Left lung (tissue), 10 donors: Measurements from ENCODE around the gene TRPV5. TPM values are rescaled to one million over a fixed set of nuclear protein-coding genes. Genes with fewer than 3 reads are reported as not detected.

Source experiments
- ATAC-seq: fragments of 200-7000 bp; cut with Tn5 transposase; one replicate; pipeline ENCODE4 v1.9.1; 2020; ENCODE audit warnings: moderate library complexity
- DNase-seq, 4 donors: peaks; one replicate each; pipeline ENCODE4 v3.0.0-alpha.2; 2013 to 2020
- H3K27ac ChIP-seq, 2 donors: fragments of 200-600 bp; sonication (generic) in 1 of 2; one replicate each; pipeline versions ENCODE4 v1.5.0 to v1.8.0; 2020 to 2021
- H3K27me3 ChIP-seq, 2 donors: fragments of 200-600 bp; sonication (generic) in 1 of 2; one replicate each; pipeline versions ENCODE4 v1.5.0 to v1.8.0; 2020 to 2021
- H3K36me3 ChIP-seq, 2 donors: fragments of 200-600 bp; sonication (generic) in 1 of 2; one replicate each; pipeline versions ENCODE4 v1.5.0 to v1.8.0; 2020 to 2021
- H3K4me1 ChIP-seq, 2 donors: fragments of 200-600 bp; one replicate each; pipeline ENCODE4 v1.8.0; 2021
- H3K4me3 ChIP-seq, 2 donors: fragments of 200-600 bp; sonication (generic) in 1 of 2; one replicate each; pipeline versions ENCODE4 v1.5.0 to v1.8.0; 2020 to 2021; ENCODE audit warnings: mild to moderate bottlenecking in 1 of 2
- H3K9me3 ChIP-seq, 2 donors: fragments of 200-600 bp; sonication (generic) in 1 of 2; one replicate each; pipeline versions ENCODE4 v1.5.0 to v1.8.0; 2020 to 2021
- CTCF ChIP-seq, 2 donors: fragments of 200-600 bp; sonication (generic) in 1 of 2; IDR thresholded peaks; one replicate each; pipeline versions ENCODE4 v1.5.0 to v1.8.0; 2021; ENCODE audit warnings: antibody characterized with exemption in 2 of 2
- intact Hi-C, 2 donors: fragments of 100-400 bp; cut with DNase I; formaldehyde crosslinking; loops; one replicate each; pipeline versions ENCODE4 v1.11.2 to v1.14.2; 2022
- polyA plus RNA-seq, 6 donors: library from polyadenylated mRNA; unstranded; fragments of 120-200 nt; gene quantifications; one replicate each; pipeline ENCODE4 v1.2.1, GENCODE V29; 2013; ENCODE audit not compliant: insufficient read length in 6 of 6
- total RNA-seq, 2 donors: library from RNA; stranded (reverse); fragmentation: NEBNext Ultra II Directional; extraction: Animal tissue kit (Norgen Biotek cat#: 25700); gene quantifications; one replicate each; pipeline ENCODE4 v1.2.1, GENCODE V29; 2021
- donor health status: DM: no; HTN: yes; CAD: no.
- donor health status: DM: no; HTN: no; CAD: no.

Gene TRPV5
- total and polyA plus RNA-seq, 8 donors, result 0.10 to 0.25 (median 0.16) TPM; not detected in 2

GRCh38 chr7:142960955-142961512, 27.5 kb upstream of the TRPV5 start:
- intact Hi-C loops, result no loop called here
- H3K4me3 ChIP-seq, result no peak overlapping the region
- TF ChIP-seq CTCF (IDR thresholded peaks at IDR 0.05), result no peak
- ATAC-seq, result peak; percentile 46
- H3K36me3 ChIP-seq, result no peaks in the 10 kb centered on the region
- H3K4me1 ChIP-seq, result no peaks in the 10 kb centered on the region
- H3K27ac ChIP-seq, result no peak overlapping the region
- peaks cover 0 to 8% of the 10 kb centered on the region in 2 donors for H3K27me3 ChIP-seq
- no peaks in the 10 kb centered on the region for H3K9me3 ChIP-seq
- DNase-seq, result no peak

- H3K4me3 ChIP-seq, result no peak overlapping the region
- peaks cover 0 to 15% of the 10 kb centered on the region in 2 donors for H3K9me3 ChIP-seq
- intact Hi-C loops, result no loop called here
- no peaks in the 10 kb centered on the region for H3K4me1 ChIP-seq
- H3K27ac ChIP-seq, result no peak overlapping the region
- DNase-seq (no peak), ATAC-seq (no peak)
- no peak for TF ChIP-seq CTCF (IDR thresholded peaks at IDR 0.05)
- H3K36me3 ChIP-seq, result no peaks in the 10 kb centered on the region
- H3K27me3 ChIP-seq, result peaks cover 0 to 5% of the 10 kb centered on the region in 2 donors
Observed at GRCh38 chr7:142959202-142959601, 25.7 kb upstream of the TRPV5 start.

GRCh38 chr7:142957723-142958122, 24.2 kb upstream of the TRPV5 start:
- Histone ChIP-seq H3K9me3 (peaks cover 0 to 18% of the 10 kb centered on the region in 2 donors), H3K4me3 (no peak overlapping the region), H3K27me3 (no peaks in the 10 kb centered on the region), H3K4me1 (no peaks in the 10 kb centered on the region), H3K36me3 (no peaks in the 10 kb centered on the region), H3K27ac (no peak overlapping the region)
- intact Hi-C loops, result no loop called here
- ATAC-seq, result no peak
- no peak for DNase-seq
- no peak for TF ChIP-seq CTCF (IDR thresholded peaks at IDR 0.05)

GRCh38 chr7:142956951-142957623, 23.5 kb upstream of the TRPV5 start:
- Histone ChIP-seq H3K36me3 (no peaks in the 10 kb centered on the region), H3K27me3 (no peaks in the 10 kb centered on the region), H3K9me3 (peaks cover 0 to 18% of the 10 kb centered on the region in 2 donors), H3K4me3 (no peak overlapping the region), H3K4me1 (no peaks in the 10 kb centered on the region), H3K27ac (no peak overlapping the region)
- ATAC-seq, result peak; percentile 80
- intact Hi-C loops, result no loop called here
- no peak for TF ChIP-seq CTCF (IDR thresholded peaks at IDR 0.05)
- no peak for DNase-seq

GRCh38 chr7:142954680-142955268, 21.2 kb upstream of the TRPV5 start:
- intact Hi-C loops, result no loop called here
- Histone ChIP-seq H3K36me3 (no peaks in the 10 kb centered on the region), H3K27me3 (no peaks in the 10 kb centered on the region), H3K4me3 (no peak overlapping the region), H3K27ac (no peak overlapping the region), H3K4me1 (no peaks in the 10 kb centered on the region), H3K9me3 (peaks cover 0 to 18% of the 10 kb centered on the region in 2 donors)
- no peak for DNase-seq
- ATAC-seq, result no peak
- no peak for TF ChIP-seq CTCF (IDR thresholded peaks at IDR 0.05)
